Testis (tissue), 3 donors: ENCODE measurements around the gene SLC35F4. TPM values are rescaled to one million over a fixed set of nuclear protein-coding genes. Genes with fewer than 3 reads are reported as not detected.
"Not testable (repeated sequence)": the region's sequence is repeated elsewhere in the genome, so short reads cannot be mapped to it uniquely, and the experiment has no call there.

ENCODE experiments used
- DNase-seq: peaks from one replicate; pipeline ENCODE4 v3.0.0-alpha.2; 2019
- H3K27ac ChIP-seq, 2 donors: fragments of 200-600 bp; sonication (generic); one replicate each; pipeline ENCODE4 v1.5.1; 2019
- H3K27me3 ChIP-seq: fragments of 200-600 bp; sonication (generic); one replicate; pipeline ENCODE4 v1.5.1; 2019
- H3K36me3 ChIP-seq: fragments of 200-600 bp; sonication (generic); one replicate; pipeline ENCODE4 v1.5.1; 2017; ENCODE audit warnings: low read depth; ENCODE audit errors: missing control alignments
- H3K4me1 ChIP-seq: fragments of 200-600 bp; sonication (generic); one replicate; pipeline ENCODE4 v1.5.1; 2019
- H3K4me3 ChIP-seq, 2 donors: fragments of 200-600 bp; sonication (generic); one replicate each; pipeline ENCODE4 v1.5.1; 2017 to 2019
- H3K9me3 ChIP-seq: fragments of 200-600 bp; sonication (generic); one replicate; pipeline ENCODE4 v1.5.1; 2017
- POLR2A ChIP-seq: fragments of 450-650 bp; IDR thresholded peaks from one replicate; pipeline ENCODE4 v1.6.1; 2017; ENCODE audit warnings: antibody characterized with exemption, mild to moderate bottlenecking, moderate library complexity
- WGBS, 2 donors: methylation state at CpG; one replicate each; pipeline ENCODE4 v1.1.5; 2018; 5-methylcytosine and 5-hydroxymethylcytosine counted together
- intact Hi-C: fragments of 100-400 bp; cut with DNase I; formaldehyde crosslinking; loops from one replicate; pipeline ENCODE4 v1.15.1; 2023; ENCODE audit warnings: low total_unique reads
- polyA plus RNA-seq: library from polyadenylated mRNA; stranded (reverse); fragments of 350-450 nt; fragmentation: Illumina TruSeq; extraction: RNeasy Lipid Tissue Mini Kit (QIAGEN cat#74804); gene quantifications from one replicate; pipeline ENCODE4 v1.2.3, GENCODE V29; 2014; ENCODE audit warnings: low read depth, low replicate concordance; ENCODE audit not compliant: insufficient read depth
- total RNA-seq, 2 donors: library from RNA; depleted of rRNA; stranded (reverse); fragments of >200 nt; gene quantifications; one replicate each; pipeline ENCODE4 v1.2.3, GENCODE V29; 2016
- TF ChIP-seq, protein P1 (sequence below), 3 experiments: fragments of 450-650 bp in 2 of 3; fragments of 200-600 bp in 1 of 3; sonication (generic) in 1 of 3; IDR thresholded peaks; one replicate each; pipeline ENCODE4 v1.5.1; 2016 to 2019; ENCODE audit warnings: antibody characterized with exemption in 3 of 3, mild to moderate bottlenecking in 2 of 3, moderate library complexity in 1 of 3

Gene SLC35F4
- total and polyA plus RNA-seq, 3 donors from 2014 or later, result 0.50 to 2.8 (median 2.3) TPM

DNA sequence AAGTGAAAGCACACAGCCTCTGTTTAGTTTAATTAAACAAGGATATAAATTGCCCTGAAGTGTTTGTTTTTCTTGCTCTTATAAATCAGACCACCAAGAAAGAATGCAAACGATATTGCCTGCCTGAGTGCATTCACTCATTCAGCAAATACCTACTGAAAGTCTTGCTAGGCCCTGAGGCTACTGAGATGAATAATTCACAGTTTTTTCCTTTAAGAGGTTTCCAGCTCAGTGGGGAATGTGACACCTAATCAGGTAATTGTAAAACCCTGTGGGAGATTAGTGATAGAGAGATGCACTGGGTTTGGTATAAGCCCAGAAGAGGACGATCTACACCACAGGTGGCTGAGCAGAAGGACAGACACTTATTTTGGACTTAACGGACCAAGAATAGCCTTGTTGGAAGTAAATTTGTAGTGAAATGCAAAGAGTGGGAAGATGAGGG, 151.4 kb downstream of the SLC35F4 start:
- 33 to 38% methylated on average over 3 of the region's 3 CpGs for WGBS, 2 donors
- Histone ChIP-seq H3K9me3 (no peaks in the 10 kb centered on the region), H3K4me1 (no peaks in the 10 kb centered on the region), H3K27me3 (no peaks in the 10 kb centered on the region), H3K4me3 (no peak overlapping the region), H3K27ac (no peak overlapping the region), H3K36me3 (no peaks in the 10 kb centered on the region)
- no peak for TF ChIP-seq POLR2A
- TF ChIP-seq, protein P1, sequence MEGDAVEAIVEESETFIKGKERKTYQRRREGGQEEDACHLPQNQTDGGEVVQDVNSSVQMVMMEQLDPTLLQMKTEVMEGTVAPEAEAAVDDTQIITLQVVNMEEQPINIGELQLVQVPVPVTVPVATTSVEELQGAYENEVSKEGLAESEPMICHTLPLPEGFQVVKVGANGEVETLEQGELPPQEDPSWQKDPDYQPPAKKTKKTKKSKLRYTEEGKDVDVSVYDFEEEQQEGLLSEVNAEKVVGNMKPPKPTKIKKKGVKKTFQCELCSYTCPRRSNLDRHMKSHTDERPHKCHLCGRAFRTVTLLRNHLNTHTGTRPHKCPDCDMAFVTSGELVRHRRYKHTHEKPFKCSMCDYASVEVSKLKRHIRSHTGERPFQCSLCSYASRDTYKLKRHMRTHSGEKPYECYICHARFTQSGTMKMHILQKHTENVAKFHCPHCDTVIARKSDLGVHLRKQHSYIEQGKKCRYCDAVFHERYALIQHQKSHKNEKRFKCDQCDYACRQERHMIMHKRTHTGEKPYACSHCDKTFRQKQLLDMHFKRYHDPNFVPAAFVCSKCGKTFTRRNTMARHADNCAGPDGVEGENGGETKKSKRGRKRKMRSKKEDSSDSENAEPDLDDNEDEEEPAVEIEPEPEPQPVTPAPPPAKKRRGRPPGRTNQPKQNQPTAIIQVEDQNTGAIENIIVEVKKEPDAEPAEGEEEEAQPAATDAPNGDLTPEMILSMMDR (IDR thresholded peaks at IDR 0.05), result no peak
- no peak for DNase-seq
- intact Hi-C loops, result no loop called here

DNA sequence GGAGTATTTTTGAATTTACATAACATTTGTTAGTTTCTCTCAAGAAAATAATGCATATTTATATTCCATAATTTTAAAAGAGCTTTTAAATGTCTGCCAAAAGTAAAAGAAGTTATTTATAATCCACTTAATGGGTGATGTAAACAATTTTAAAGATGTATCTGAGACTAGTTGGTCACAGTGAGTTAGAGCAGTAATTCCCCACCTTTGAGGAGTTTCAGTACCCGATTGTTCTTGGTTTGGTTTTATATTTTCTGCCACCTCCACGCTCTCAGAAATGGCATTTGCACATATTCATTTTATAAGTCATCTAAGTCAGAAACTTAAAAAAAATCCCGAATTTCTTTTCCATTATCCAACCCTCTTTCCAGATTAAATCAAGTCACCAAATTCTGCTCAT, 153.2 kb downstream of the SLC35F4 start:
- 88 to 89% methylated on average over 3 of the region's 3 CpGs for WGBS, 2 donors
- no peak for DNase-seq
- no peaks in the 10 kb centered on the region for H3K36me3 ChIP-seq

DNA sequence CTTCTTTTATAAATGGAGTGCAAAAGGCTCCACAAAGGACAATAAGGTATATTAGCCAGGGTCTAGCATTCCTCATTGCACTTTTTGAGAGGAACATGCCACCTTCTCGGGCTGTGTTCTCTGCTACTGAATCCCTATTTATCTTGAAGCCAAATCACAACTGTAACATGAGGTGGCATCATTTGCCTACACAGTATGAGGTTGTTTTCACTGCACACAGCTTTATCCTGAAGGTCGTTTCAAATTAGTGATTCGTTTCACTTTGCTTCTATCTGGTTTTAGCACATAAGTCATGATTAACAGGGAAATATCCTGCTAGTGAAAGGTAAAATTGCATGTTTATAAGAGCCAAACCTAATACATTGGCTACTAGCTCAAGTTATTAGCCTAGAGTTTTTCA, 153.8 kb downstream of the SLC35F4 start:
- H3K36me3 ChIP-seq, result no peaks in the 10 kb centered on the region
- intact Hi-C loops, result no loop called here
- H3K4me1 ChIP-seq, result no peaks in the 10 kb centered on the region
- TF ChIP-seq, protein P1 (IDR thresholded peaks at IDR 0.05), result no peak
- TF ChIP-seq POLR2A, result no peak
- no peaks in the 10 kb centered on the region for H3K27me3 ChIP-seq
- no peak for DNase-seq
- H3K9me3 ChIP-seq, result no peaks in the 10 kb centered on the region
- 38 to 49% methylated on average over 3 of the region's 3 CpGs for WGBS, 2 donors
- no peak overlapping the region for H3K4me3 ChIP-seq
- H3K27ac ChIP-seq, result no peak overlapping the region

More for the DNA sequence above, 153.2 kb downstream of the SLC35F4 start:
- intact Hi-C loops, result no loop called here
- Histone ChIP-seq H3K4me1 (no peaks in the 10 kb centered on the region), H3K4me3 (no peak overlapping the region), H3K27ac (no peak overlapping the region), H3K27me3 (no peaks in the 10 kb centered on the region), H3K9me3 (no peaks in the 10 kb centered on the region)
- TF ChIP-seq, protein P1 (IDR thresholded peaks at IDR 0.05), result no peak
- TF ChIP-seq POLR2A, result no peak

DNA sequence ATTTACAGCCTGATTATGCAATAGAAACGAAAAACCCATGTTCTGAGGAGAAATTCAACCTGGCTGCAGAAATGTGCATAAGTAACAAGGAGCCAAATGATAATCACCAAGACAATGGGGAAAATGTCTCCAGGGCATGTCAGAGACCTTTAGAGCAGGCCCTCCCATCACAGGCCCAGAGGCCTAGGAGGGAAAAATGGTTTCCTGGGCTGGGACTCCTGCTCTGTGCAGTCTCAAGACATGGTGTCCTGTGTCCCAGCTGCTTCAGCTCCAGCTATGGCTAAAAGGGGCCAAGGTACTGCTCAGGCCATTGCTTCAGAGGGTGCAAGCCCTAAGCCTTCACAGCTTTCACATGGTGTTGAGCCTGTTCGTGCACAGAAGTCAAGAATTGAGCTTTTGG, 156.0 kb downstream of the SLC35F4 start:
- intact Hi-C loops, result no loop called here
- 54 to 61% methylated on average over 2 of the region's 2 CpGs for WGBS, 2 donors
- TF ChIP-seq, protein P1 (IDR thresholded peaks at IDR 0.05), result no peak
- no peak for TF ChIP-seq POLR2A
- no peak overlapping the region for H3K27ac ChIP-seq
- H3K4me1 ChIP-seq, result no peaks in the 10 kb centered on the region
- no peak overlapping the region for H3K4me3 ChIP-seq
- no peaks in the 10 kb centered on the region for H3K36me3 ChIP-seq
- H3K27me3 ChIP-seq, result no peaks in the 10 kb centered on the region
- H3K9me3 ChIP-seq, result no peaks in the 10 kb centered on the region
- DNase-seq, result no peak

DNA sequence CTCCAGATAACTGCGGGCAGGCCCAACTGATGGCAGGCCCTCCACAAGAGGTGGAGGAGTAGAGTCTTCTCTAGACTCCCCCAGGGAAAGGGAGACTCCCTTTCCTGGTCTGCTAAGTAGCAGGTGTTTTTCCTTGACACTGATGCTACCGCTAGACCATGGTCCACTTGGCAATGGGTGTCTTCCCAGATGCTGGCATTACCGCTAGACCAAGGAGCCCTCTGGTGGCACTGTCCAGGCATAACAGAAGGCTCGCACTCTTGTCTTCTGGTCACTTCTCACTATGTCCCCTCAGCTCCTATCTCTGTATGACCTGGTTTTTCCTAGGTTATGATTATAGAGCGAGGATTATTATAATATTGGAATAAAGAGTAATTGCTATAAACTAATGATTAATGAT, 156.8 kb downstream of the SLC35F4 start:
- H3K9me3 ChIP-seq, intact Hi-C loops, H3K27me3 ChIP-seq, H3K36me3 ChIP-seq, DNase-seq, H3K4me1 ChIP-seq, H3K4me3 ChIP-seq, H3K27ac ChIP-seq: not testable (repeated sequence)
- 94 to 97% methylated on average over 5 of the region's 5 CpGs for WGBS, 2 donors
